ENCODE measurements around the gene TMA16. TPM values are rescaled to one million over a fixed set of nuclear protein-coding genes. Genes with fewer than 3 reads are reported as not detected.
"Not testable (repeated sequence)": the region's sequence is repeated elsewhere in the genome, so short reads cannot be mapped to it uniquely, and the experiment has no call there.

The TMA16 gene
- total RNA-seq (2014; rRNA removed; shearing (Covaris generic)) (26.6 and 32.6 TPM in 2 replicates), polyA plus RNA-seq (2016; fragmentation: Nextera tagmentation; extraction: Ambion mirVana) (25.5 and 26.0 TPM in 2 replicates)

DNA sequence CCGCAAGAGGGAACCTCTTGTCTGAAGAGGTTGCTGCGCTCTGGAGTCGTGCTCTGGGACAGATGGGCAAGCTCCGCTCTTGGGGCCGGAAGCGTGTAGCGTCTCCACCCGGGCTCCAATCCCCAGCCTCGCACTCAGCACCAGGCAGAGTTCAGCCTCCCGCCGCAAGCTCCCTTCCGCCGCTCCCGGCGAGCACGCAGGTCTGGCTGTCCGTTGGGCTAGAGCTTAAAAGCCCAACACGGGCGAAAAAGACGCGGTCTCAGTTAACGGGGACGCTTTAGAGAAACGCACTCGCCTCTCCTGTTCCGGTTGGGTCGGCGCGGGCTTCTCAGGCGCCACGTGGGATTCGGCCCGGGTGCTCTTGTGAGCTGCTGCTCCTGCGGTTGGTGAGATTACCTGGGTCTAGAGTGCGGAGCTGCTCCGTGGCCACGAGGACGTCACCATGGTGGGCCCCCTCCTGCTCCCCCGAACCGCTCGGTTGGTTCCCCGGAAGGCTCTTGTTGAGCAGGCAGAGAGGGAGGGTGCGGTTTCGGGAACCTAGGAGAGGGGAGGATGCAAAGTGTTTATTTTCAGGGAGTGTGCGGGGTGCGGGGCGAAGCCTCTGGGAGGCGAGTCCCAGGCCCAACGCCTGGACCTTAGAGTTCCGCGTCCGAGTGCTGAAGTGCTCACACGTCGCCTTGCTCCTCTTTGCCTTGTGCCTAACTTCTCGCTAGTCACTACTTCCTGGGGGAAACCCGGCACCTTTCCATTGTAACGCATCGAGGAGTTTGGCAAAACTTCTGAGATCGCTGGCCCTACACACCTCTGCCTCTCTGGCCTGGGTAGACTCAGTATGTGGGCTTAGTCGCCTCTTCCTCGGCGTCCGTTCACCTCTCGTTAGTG, at the start of gene TMA16:
Gene TMA16, plus strand, starts transcription at position 331 of the 882 bp plus-strand sequence. Its CDS starts 112 bp downstream, at position 443.
- Histone ChIP-seq H3K4me2 (ENCODE audit: unreplicated experiment) (peak within 1 kb of the TSS; percentile 91), H4K20me1 (ENCODE audit: insufficient read depth) (no peaks in the 10 kb centered on the region), H3K4me1 (ENCODE audit: insufficient read depth) (peaks cover 11% of the 10 kb centered on the region; the same call in 1 of the 2 replicates), H3K27ac (peak within 1 kb of the TSS; percentile 96), H3K9me3 (ENCODE audit: low read depth) (no peaks in the 10 kb centered on the region), H3K4me3 (peak within 1 kb of the TSS; percentile 100), H2AFZ (peak within 1 kb of the TSS; percentile 96), H3K9me2 (ENCODE audit: insufficient read depth) (no peaks in the 10 kb centered on the region), H3K79me2 (ENCODE audit: insufficient read depth) (peaks cover 48% of the 10 kb centered on the region), H3K9ac (peak within 1 kb of the TSS; percentile 99), H3K27me3 (replicated peaks; ENCODE audit: insufficient read depth) (no peaks in the 10 kb centered on the region), H3K36me3 (ENCODE audit: low read depth) (no peaks in the 10 kb centered on the region), H3F3A (ENCODE audit: insufficient read depth) (peaks cover 5% of the 10 kb centered on the region; the same call in 1 of the 2 replicates)
- TF ChIP-seq EZH2phosphoT487 (IDR thresholded peaks at IDR 0.05; ENCODE audit: insufficient read depth, low read depth): no peak
- no peak for TF ChIP-seq EZH2 (IDR thresholded peaks at IDR 0.05; ENCODE audit: insufficient read depth, poor library complexity, severe bottlenecking)
- in situ Hi-C loops (cut with MboI): no loop called here
- DNase-seq: peak; percentile 97
- WGBS, 2 experiments (ENCODE audit: low coverage in 1 of 2, low lambda C conversion rate in 2 of 2, missing lambda C conversion rate in 2 of 2): 1% methylated on average over 61 to 64 of the region's 64 CpGs

DNA sequence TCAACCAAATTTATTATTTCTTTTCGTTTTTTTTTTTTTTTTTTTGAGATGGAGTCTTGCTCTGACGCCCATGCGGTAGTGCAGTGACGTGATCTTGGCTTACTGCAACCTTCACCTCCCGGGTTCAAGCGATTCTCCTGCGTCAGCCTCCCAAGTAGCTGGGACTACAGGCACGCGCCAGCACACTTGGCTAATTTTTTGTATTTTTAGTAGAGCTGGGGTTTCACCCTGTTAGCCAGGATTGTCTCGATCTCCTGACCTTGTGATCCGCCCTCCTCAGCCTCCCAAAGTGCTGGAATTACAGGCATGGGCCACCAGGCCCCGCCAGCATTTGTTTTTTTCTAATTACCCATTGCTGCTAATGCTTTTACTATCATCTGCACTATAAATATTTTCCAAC, 47.5 kb upstream of the TMA16 start:
- H3K36me3 ChIP-seq (ENCODE audit: low read depth); in situ Hi-C loops (cut with MboI); H3K9ac ChIP-seq; H3K27ac ChIP-seq; H2AFZ ChIP-seq; DNase-seq; H3K9me3 ChIP-seq (ENCODE audit: low read depth); H3F3A ChIP-seq (ENCODE audit: insufficient read depth); H4K20me1 ChIP-seq (ENCODE audit: insufficient read depth); H3K9me2 ChIP-seq (ENCODE audit: insufficient read depth); H3K27me3 ChIP-seq (replicated peaks; ENCODE audit: insufficient read depth); H3K4me2 ChIP-seq (ENCODE audit: unreplicated experiment); H3K4me3 ChIP-seq; H3K4me1 ChIP-seq (ENCODE audit: insufficient read depth); H3K79me2 ChIP-seq (ENCODE audit: insufficient read depth): not testable (repeated sequence)
- 46 to 49% methylated on average over 12 of the region's 12 CpGs for WGBS, 2 experiments (ENCODE audit: low coverage in 1 of 2, low lambda C conversion rate in 2 of 2, missing lambda C conversion rate in 2 of 2)

DNA sequence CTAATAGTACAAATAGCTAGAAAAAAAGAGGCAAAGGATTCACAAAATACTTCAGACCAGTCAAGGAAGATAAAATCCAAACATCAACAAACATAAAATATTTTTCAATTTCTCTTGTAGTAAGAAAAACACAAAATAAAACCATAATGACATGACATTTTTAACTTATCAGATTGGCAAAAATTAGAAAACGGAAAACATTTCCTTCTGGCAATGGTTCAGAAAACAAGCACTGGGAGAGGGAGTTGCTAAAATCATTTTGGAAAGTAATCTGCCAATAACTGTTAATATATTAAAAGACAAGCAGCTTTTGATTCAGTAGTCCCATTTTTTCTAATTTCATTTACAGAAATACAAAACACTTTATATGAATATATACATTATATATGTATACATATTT, 47.0 kb upstream of the TMA16 start:
- H3K9me3 ChIP-seq (ENCODE audit: low read depth): no peaks in the 10 kb centered on the region
- no peaks in the 10 kb centered on the region for H4K20me1 ChIP-seq (ENCODE audit: insufficient read depth)
- no peak for TF ChIP-seq EZH2phosphoT487 (IDR thresholded peaks at IDR 0.05; ENCODE audit: insufficient read depth, low read depth)
- no peak for TF ChIP-seq EZH2 (IDR thresholded peaks at IDR 0.05; ENCODE audit: insufficient read depth, poor library complexity, severe bottlenecking)
- H3K79me2 ChIP-seq (ENCODE audit: insufficient read depth): no peaks in the 10 kb centered on the region
- no peaks in the 10 kb centered on the region for H3K4me1 ChIP-seq (ENCODE audit: insufficient read depth)
- no peak overlapping the region for H3K4me3 ChIP-seq
- H3K36me3 ChIP-seq (ENCODE audit: low read depth): no peaks in the 10 kb centered on the region
- no peak overlapping the region for H3K9ac ChIP-seq
- H2AFZ ChIP-seq: no peak overlapping the region
- no peak overlapping the region for H3K4me2 ChIP-seq (ENCODE audit: unreplicated experiment)
- no peak overlapping the region for H3K27ac ChIP-seq
- WGBS, 2 experiments (ENCODE audit: low coverage in 1 of 2, low lambda C conversion rate in 2 of 2, missing lambda C conversion rate in 2 of 2): 0 to 2% methylated on average over 1 of the region's 1 CpG
- no peaks in the 10 kb centered on the region for H3K9me2 ChIP-seq (ENCODE audit: insufficient read depth)
- 0 out of 2 replicates have a peak, but pooled peaks cover 6% of the 10 kb centered on the region for H3F3A ChIP-seq (ENCODE audit: insufficient read depth)
- DNase-seq: no peak
- in situ Hi-C loops (cut with MboI): no loop called here
- no peaks in the 10 kb centered on the region for H3K27me3 ChIP-seq (replicated peaks; ENCODE audit: insufficient read depth)

DNA sequence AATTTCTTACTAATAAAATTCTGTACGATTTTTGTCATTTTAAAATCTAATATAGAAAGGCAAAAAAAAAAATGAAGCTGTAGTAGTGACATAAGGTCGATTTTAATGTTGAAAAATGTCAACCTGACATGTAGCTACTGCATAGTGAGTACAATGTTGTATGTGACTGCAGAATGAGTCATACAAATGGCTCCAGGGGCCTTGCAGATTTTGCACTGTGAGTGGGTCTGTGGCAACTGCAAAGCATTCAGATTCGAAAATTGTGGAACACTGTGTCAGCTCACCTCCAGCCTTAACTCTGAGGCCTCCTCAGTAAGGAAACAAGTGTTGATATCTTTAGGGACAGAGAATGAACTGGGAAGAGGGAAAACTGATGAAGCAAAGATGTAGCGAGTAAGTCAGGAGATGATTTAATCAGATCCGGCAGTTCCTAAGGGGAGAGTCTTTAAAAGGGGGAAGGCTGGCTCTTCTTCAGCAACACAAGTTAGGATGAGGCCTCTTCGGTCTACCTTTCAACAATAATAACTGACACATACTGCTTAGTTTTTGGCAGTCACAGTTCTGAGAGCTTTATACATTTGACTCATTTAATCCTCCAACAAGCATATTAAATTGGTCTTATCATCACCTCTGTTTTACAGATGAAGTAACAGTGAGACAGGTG, 45.8 kb upstream of the TMA16 start:
- no peak overlapping the region for H3K4me2 ChIP-seq (ENCODE audit: unreplicated experiment)
- in situ Hi-C loops (cut with MboI): no loop called here
- H3K4me3 ChIP-seq: no peak overlapping the region
- no peaks in the 10 kb centered on the region for H4K20me1 ChIP-seq (ENCODE audit: insufficient read depth)
- H3F3A ChIP-seq (ENCODE audit: insufficient read depth): 0 out of 2 replicates have a peak, but pooled peaks cover 6% of the 10 kb centered on the region
- no peak overlapping the region for H3K27ac ChIP-seq
- 7 to 11% methylated on average over 6 of the region's 6 CpGs for WGBS, 2 experiments (ENCODE audit: low coverage in 1 of 2, low lambda C conversion rate in 2 of 2, missing lambda C conversion rate in 2 of 2)
- no peaks in the 10 kb centered on the region for H3K36me3 ChIP-seq (ENCODE audit: low read depth)
- 0 out of 2 replicates have a peak overlapping the region, but pooled peaks have one; percentile 26 for H2AFZ ChIP-seq
- H3K9ac ChIP-seq: no peak overlapping the region
- H3K9me2 ChIP-seq (ENCODE audit: insufficient read depth): no peaks in the 10 kb centered on the region
- H3K9me3 ChIP-seq (ENCODE audit: low read depth): no peaks in the 10 kb centered on the region
- peak; percentile 42 for DNase-seq
- H3K79me2 ChIP-seq (ENCODE audit: insufficient read depth): no peaks in the 10 kb centered on the region
- H3K4me1 ChIP-seq (ENCODE audit: insufficient read depth): no peaks in the 10 kb centered on the region
- TF ChIP-seq EZH2 (IDR thresholded peaks at IDR 0.05; ENCODE audit: insufficient read depth, poor library complexity, severe bottlenecking): no peak
- no peak for TF ChIP-seq EZH2phosphoT487 (IDR thresholded peaks at IDR 0.05; ENCODE audit: insufficient read depth, low read depth)
- no peaks in the 10 kb centered on the region; the same call in 1 of the 2 replicates for H3K27me3 ChIP-seq (replicated peaks; ENCODE audit: insufficient read depth)

Measured in GM23248 (cell line).